HAP-1 (cell line): ENCODE results near the gene SYCE1.
"Not testable (repeated sequence)": the region's sequence is repeated elsewhere in the genome, so short reads cannot be mapped to it uniquely, and the experiment has no call there.

ENCODE experiments used
- DNase-seq, 2 experiments: peaks; one replicate each; pipeline ENCODE4 v3.0.0-alpha.2; 2016 to 2020; ENCODE audit warnings: low spot score in 2 of 2
- H3K27me3 ChIP-seq: fragments of 250-450 bp; sonication (Bioruptor Pico); 2 replicates; pipeline ENCODE4 v1.5.1; 2020; ENCODE audit warnings: low read depth, mild to moderate bottlenecking, moderate library complexity
- H3K36me3 ChIP-seq: fragments of 250-450 bp; sonication (Bioruptor Pico); replicated peaks from 2 replicates; pipeline ENCODE4 v1.5.1; 2020; ENCODE audit warnings: mild to moderate bottlenecking
- H3K4me1 ChIP-seq: fragments of 250-450 bp; sonication (Bioruptor Pico); 2 replicates; pipeline ENCODE4 v1.5.1; 2020; ENCODE audit warnings: mild to moderate bottlenecking
- H3K4me3 ChIP-seq: fragments of 250-450 bp; sonication (Bioruptor Pico); 2 replicates; pipeline ENCODE4 v1.5.1; 2020; ENCODE audit warnings: mild to moderate bottlenecking, moderate library complexity
- H3K9me3 ChIP-seq: fragments of 250-450 bp; sonication (Bioruptor Pico); 2 replicates; pipeline ENCODE4 v1.5.1; 2020; ENCODE audit warnings: mild to moderate bottlenecking, moderate library complexity
- in situ Hi-C: fragments of 300-500 bp; cut with MboI; formaldehyde crosslinking; loops from 3 replicates; pipeline ENCODE4 v1.14.3; 2020; ENCODE audit warnings: low sequenced_read_pairs, inconsistent platforms, mixed read lengths

SYCE1 gene

DNA sequence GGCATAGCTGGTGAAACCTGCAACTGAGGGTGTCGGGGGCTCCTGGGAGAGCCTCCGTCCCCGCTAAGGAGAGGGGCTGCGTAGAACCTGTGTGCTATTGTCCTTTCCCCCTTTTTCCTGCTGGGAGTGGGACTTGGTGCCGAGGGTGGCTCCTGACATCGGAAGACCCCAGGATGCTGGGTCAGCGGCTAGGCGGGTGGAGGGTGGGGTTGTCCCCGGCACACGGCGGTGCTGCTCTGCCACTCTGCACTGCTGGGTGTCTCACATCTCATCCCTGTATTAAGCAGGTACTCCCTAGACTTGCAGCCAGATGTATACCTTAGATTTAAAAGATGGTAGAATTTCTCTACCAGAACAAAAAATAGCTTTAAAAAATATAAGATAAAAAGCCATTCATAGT, 6.7 kb upstream of the SYCE1 start:
- not testable (repeated sequence) for H3K36me3 ChIP-seq, H3K4me3 ChIP-seq

DNA sequence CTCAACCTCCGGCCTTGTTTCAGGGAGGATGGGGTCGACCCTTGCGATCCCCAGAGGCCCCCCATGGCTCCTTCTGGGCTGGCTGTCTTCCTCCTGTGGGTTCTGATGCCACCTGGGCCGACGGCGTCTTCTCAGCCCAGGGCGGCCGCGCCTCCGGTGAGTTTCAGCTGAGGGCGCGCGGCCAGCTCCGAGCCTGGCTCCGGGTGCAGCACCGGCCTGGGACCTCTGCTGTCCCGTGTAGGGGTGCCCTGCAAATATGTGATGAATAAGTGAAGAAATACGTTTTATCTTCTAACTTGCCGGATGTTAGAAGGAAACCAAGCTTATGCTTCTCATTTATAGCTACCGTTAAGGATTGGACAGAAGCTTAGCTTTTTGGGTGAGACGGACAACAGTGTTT, 4.4 kb upstream of the SYCE1 start:
- H3K27me3 ChIP-seq, H3K4me1 ChIP-seq, H3K9me3 ChIP-seq, H3K4me3 ChIP-seq, DNase-seq, H3K36me3 ChIP-seq: not testable (repeated sequence)
- in situ Hi-C loops, result loop anchor here (10.0 kb wide), 1 partner anchor 125 kb away; no protein-coding TSS in a partner anchor

More for the DNA sequence above, 6.7 kb upstream of the SYCE1 start:
- not testable (repeated sequence) for H3K4me1 ChIP-seq, DNase-seq, H3K27me3 ChIP-seq, H3K9me3 ChIP-seq
- in situ Hi-C loops, result loop anchor here (10.0 kb wide), 1 partner anchor 127 kb away; no protein-coding TSS in a partner anchor

DNA sequence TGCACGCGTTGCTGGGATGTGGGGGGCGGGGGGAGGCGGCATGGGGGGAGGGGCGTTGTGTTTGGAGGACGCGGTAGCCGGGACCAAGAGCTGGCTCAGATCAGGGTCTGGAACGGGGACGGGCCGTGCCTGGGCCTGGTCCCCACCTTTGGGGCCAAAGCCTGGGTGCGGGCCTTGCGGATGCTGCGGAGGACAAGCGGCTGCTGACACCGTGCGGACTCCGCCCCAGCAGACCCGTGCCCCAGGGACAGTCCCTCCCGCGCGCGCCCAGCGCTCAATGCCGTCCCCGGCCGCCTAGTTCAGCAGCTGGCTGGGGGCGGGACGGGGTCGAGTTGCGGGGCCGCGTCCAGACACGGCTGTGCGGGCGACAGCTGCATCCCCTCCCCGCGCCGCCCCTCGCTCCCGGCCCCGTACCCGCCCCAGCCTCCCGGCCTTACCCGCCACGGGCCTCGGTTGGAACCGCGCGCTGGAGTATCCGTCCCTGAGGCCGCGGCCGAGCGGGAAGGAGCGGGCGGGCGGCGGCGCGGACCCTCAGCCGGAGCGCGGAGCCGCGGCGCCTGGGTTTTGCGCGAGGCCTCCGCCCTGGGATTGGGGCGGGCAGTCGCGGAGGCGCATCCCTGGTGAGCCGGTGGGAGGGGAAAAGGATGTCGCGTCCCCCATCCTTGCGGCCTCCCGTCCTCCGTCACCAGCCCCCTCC, 3.6 kb upstream of the SYCE1 start:
- H3K4me1 ChIP-seq, H3K4me3 ChIP-seq, H3K27me3 ChIP-seq, H3K36me3 ChIP-seq, in situ Hi-C loops, H3K9me3 ChIP-seq, DNase-seq: not testable (repeated sequence)

DNA sequence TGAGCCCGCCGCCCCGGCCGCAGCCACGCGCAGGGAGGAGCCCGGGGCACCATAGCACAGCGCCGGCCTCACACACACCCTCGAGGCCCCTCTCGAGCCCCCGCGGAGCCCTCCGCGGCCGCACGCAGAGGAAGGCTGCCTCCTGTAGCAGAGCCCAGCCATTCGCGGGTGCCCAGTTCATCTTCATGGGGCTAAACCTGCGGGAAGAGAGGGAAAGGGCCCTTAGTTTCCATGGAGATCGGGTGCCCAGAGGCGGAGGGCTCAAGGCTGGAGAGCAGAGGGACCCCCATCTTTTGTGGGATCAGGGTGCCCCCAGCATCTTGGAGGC, 2.9 kb upstream of the SYCE1 start:
- no peak for DNase-seq
- Histone ChIP-seq H3K4me3 (no peak overlapping the region), H3K27me3 (no peaks in the 10 kb centered on the region), H3K4me1 (no peaks in the 10 kb centered on the region), H3K9me3 (no peaks in the 10 kb centered on the region; the same call in 1 of the 2 replicates), H3K36me3 (no peaks in the 10 kb centered on the region)
- in situ Hi-C loops, result no loop called here

DNA sequence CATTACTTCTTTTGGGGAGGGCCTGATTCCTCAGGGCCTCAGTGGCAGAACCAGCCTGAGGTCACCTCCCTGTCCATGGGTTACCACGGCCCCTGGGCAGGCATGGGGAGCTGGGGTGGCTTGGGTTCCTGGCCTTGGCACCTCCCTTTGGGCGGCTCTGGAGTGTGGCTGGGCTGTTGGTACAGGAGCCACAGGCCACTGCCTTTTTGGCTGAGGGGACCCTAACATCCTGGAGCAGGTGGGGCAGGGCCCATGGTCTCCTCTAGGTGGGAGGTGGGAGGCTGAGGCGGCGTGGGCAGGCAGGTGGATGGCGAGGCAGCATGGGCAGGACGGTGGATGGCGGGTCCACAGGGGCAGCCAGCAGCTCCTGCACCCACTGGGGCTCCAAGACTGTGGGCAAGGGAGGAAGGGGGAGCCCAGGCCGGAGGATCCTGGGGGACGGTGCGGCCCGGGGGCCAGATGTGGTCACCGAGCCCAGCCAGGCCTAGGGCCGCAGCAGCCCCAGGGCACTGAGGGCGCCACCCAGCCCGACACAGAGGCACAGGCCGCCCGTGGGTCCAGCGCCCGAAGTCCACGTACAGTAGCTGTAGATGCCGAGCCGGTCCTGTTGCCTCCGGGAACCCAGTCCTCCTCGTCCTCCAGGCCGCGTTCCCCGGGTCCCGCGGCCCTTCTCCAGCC, 2.4 kb upstream of the SYCE1 start:
- no peaks in the 10 kb centered on the region for H3K4me1 ChIP-seq
- H3K9me3 ChIP-seq, result no peaks in the 10 kb centered on the region
- no peak for DNase-seq
- H3K27me3 ChIP-seq, result no peaks in the 10 kb centered on the region
- no peak overlapping the region for H3K4me3 ChIP-seq
- H3K36me3 ChIP-seq, result no peaks in the 10 kb centered on the region
- in situ Hi-C loops, result no loop called here

DNA sequence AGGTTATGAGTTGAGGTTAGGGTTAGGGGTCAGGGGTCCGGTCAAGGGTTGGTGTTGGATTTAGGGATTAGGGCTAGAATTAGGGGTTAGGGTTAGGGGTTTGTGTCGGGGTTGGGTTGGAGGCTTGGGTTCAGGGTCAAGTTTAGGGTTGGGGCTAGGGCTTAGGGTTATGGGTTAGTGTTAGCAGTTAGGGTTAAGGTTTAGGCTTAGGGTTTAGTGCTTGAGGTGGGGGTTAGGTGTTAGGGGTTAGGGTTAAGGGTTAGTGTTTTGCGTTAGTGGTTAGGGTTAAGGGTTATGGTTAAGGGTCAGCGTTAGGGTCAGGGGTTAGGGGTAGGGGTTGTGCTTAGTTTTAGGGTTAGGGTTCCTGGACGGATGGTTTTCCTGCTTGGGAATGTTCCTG, 1.7 kb upstream of the SYCE1 start:
- H3K4me1 ChIP-seq, result no peaks in the 10 kb centered on the region
- H3K4me3 ChIP-seq, result no peak overlapping the region
- H3K9me3 ChIP-seq, result no peaks in the 10 kb centered on the region
- DNase-seq, result no peak
- no peaks in the 10 kb centered on the region for H3K27me3 ChIP-seq
- in situ Hi-C loops, result no loop called here
- H3K36me3 ChIP-seq, result no peaks in the 10 kb centered on the region

DNA sequence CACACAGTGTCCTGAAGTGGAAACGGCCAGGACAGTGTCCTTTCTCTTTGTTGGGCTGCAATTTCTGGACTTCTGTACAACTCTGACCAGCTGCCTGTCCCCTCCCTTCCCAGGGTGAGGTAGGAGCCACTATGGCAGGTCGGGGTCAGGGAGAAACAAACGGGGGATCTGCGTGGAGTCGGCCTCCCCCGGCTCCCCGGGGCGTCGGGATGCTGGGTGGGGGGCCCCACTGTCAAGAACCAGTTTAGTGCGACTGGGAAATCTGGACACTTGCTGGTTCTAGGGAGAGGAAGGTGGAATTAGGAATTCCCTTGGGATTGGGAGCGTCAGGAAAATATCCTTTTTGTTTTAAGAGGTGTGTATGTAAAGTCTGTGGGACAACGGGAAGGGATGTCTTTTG, 567 bp downstream of the SYCE1 start:
- Histone ChIP-seq H3K9me3 (no peaks in the 10 kb centered on the region), H3K4me1 (no peaks in the 10 kb centered on the region), H3K36me3 (no peaks in the 10 kb centered on the region), H3K4me3 (no peak overlapping the region), H3K27me3 (no peaks in the 10 kb centered on the region)
- no peak for DNase-seq
- in situ Hi-C loops, result no loop called here

DNA sequence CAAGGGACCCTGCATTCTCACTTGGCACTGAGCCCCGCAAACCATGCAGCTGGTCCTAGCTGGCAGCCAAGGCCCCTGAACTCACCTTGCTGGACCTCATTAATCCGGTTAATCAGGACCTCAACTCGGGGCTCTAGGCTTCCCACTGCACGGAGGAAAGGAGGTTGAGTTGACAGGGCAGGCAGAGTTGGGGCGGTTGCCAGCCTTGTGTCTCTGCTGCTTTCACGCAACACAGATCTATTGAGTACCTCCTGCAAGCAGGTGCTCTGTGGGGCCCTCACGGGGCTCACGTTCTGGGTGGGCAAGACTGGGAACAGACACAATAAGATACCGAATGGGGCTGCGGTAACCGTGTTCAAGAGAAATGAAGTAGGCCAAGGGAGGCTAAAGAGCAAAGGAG, 6.2 kb downstream of the SYCE1 start:
- Histone ChIP-seq H3K4me3 (no peak overlapping the region), H3K9me3 (no peaks in the 10 kb centered on the region), H3K4me1 (no peaks in the 10 kb centered on the region), H3K36me3 (no peaks in the 10 kb centered on the region), H3K27me3 (no peaks in the 10 kb centered on the region)
- in situ Hi-C loops, result no loop called here
- DNase-seq, result no peak

DNA sequence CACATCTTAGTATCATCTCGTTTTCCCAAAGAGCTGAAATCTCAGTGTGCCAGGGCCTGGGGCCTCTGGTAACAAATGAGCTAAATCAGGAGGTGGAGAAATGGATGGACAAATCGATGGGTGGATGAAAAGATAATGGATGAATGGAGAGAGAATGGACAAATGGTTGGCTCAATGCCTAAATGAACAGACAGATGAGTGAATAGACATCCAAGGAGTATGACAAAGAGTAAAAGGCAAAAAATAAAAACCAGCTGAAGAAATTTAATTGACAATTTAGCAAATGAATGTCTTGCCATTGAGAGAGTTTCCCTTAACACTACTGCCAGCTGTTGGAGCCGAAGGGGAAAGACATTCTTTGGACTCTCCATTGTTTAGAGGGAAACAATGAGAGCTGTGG, 8.0 kb downstream of the SYCE1 start:
- Histone ChIP-seq H3K9me3 (no peaks in the 10 kb centered on the region), H3K4me3 (no peak overlapping the region), H3K36me3 (no peaks in the 10 kb centered on the region), H3K4me1 (no peaks in the 10 kb centered on the region), H3K27me3 (no peaks in the 10 kb centered on the region)
- in situ Hi-C loops, result no loop called here
- peak; percentile 21 to 22 for DNase-seq

DNA sequence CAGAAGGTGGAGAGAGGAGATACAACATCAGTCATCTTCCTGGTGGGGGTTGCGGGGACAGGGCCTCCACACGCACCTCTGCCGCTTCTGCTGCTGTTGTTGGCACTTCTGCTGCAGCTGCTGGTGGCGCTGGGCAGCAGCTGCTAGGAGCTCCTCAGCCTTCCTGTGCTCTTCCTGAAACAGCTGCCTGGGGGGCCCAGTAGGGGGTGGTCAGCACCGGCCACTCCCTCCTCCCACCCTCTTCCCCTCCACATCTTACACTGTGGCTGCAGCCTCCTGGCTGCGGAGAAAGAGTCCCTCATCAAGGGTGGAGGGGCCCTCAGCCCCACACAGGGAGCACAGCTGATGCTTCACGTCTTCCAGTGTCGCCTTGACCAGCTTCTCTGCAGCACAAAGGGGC, 9.9 kb downstream of the SYCE1 start:
- no peaks in the 10 kb centered on the region for H3K4me1 ChIP-seq
- no peaks in the 10 kb centered on the region for H3K9me3 ChIP-seq
- no peaks in the 10 kb centered on the region for H3K36me3 ChIP-seq
- H3K27me3 ChIP-seq, result no peaks in the 10 kb centered on the region
- no peak for DNase-seq
- H3K4me3 ChIP-seq, result no peak overlapping the region
- in situ Hi-C loops, result no loop called here

DNA sequence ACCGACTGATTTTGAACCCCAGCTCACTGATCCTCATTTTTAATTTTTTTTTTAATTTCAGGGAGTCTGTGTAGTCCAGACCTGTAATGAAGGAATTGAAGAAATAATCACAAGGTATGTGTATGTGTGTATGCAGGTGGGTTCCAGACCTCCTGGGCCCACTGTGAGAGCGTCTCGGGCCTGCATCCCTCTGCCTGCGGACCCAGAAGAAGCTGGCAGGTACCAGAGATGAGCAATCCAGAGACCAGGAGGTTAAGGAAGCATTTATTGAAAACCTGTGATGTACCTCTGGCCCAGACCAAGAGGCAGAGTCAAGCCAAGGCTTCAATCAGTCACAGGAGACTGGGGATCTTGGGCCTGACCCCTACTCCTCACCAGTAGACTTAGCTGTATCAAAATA, 10.8 kb downstream of the SYCE1 start:
- DNase-seq, result no peak
- Histone ChIP-seq H3K4me1 (no peaks in the 10 kb centered on the region), H3K27me3 (no peaks in the 10 kb centered on the region), H3K4me3 (no peak overlapping the region), H3K9me3 (no peaks in the 10 kb centered on the region), H3K36me3 (no peaks in the 10 kb centered on the region)
- in situ Hi-C loops, result no loop called here

DNA sequence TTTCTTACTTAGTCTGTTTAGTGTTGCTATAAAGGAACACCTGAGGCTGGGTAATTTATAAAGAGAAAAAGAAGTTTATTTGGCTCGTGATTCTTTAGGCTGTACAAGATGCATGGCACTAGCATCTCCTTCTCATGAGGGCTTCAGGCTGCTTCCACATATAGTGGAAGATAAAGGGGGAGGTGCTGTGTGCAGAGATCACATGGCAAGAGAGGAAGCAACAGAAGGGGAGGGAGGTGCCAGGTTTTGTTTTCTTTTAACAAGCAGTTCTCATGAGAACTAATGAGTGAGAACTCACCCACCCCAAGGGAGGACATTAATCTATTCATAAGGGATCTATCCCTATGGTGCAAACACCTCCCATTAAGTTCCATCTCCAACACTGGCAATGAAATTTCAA, 20.9 kb downstream of the SYCE1 start:
- H3K4me3 ChIP-seq, result no peak overlapping the region
- DNase-seq, result no peak
- in situ Hi-C loops, result no loop called here
- peaks cover 6% of the 10 kb centered on the region for H3K4me1 ChIP-seq
- peaks cover 2% of the 10 kb centered on the region; the same call in 1 of the 2 replicates for H3K27me3 ChIP-seq
- no peaks in the 10 kb centered on the region for H3K36me3 ChIP-seq
- H3K9me3 ChIP-seq, result 0 out of 2 replicates have a peak, but pooled peaks cover 3% of the 10 kb centered on the region

DNA sequence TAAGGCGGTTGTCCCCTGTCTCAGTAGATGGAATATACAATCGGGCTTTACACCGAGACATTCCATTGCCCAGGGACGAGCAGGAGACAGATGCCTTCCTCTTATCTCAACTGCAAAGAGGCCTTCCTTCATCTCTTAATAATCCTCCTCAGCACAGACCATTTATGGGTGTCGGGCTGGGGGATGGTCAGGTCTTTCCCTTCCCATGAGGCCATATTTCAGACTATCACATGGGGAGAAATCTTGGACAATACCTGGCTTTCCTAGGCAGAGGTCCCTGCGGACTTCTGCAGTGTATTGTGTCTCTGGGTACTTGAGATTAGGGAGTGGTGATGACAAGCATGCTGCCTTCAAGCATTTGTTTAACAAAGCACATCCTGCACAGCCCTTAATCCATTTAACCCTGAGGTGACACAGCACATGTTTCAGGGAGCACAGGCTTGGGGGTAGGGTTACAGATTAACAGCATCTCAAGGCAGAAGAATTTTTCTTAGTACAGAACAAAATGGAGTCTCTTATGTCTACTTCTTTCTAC, 23.9 kb downstream of the SYCE1 start:
- in situ Hi-C loops, H3K27me3 ChIP-seq, H3K4me3 ChIP-seq, H3K36me3 ChIP-seq, H3K4me1 ChIP-seq, H3K9me3 ChIP-seq: not testable (repeated sequence)
- DNase-seq, result peak; percentile 37 to 72
